Right lobe of liver (tissue), 4 donors: ENCODE results near the gene MAP2K4.

ENCODE experiments used
- POLR2A ChIP-seq: fragments of 450-650 bp; IDR thresholded peaks from one replicate; pipeline ENCODE4 v1.6.1; 2017; ENCODE audit warnings: antibody characterized with exemption, mild to moderate bottlenecking
- TF ChIP-seq, protein P1 (sequence below), 4 donors: fragments of 200-600 bp in 3 of 4; fragments of 450-650 bp in 1 of 4; IDR thresholded peaks; one replicate each; pipeline versions ENCODE4 v1.5.1 to v1.8.0; 2016 to 2022; ENCODE audit warnings: antibody characterized with exemption in 4 of 4, mild to moderate bottlenecking in 2 of 4
- donor health status: DM: no; HTN: no; CAD: no.
- donor health status: DM: no; HTN: no; CAD: no.
- donor health status: DM: no; HTN: yes; CAD: no.

DNA sequence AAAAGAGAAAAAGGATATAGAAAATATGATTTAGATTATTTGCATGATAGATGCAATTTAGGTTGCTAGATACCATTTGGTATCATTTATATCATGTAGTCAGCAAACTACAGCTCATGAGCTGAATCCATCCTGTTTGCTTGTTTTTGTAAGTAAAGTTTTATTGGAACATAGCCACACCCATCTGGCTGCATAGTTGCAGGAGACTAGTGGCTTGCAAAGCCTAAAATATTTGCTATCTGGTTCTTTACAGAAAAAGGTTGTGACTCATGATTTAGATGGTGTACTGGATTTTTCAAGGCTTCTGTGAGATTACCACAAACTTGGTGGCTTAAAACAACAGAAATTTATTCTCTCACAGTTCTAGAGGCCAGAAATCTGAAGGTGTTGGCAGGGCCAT lies 49.9 kb downstream of the MAP2K4 start:
- TF ChIP-seq POLR2A: no peak
- TF ChIP-seq, protein P1, sequence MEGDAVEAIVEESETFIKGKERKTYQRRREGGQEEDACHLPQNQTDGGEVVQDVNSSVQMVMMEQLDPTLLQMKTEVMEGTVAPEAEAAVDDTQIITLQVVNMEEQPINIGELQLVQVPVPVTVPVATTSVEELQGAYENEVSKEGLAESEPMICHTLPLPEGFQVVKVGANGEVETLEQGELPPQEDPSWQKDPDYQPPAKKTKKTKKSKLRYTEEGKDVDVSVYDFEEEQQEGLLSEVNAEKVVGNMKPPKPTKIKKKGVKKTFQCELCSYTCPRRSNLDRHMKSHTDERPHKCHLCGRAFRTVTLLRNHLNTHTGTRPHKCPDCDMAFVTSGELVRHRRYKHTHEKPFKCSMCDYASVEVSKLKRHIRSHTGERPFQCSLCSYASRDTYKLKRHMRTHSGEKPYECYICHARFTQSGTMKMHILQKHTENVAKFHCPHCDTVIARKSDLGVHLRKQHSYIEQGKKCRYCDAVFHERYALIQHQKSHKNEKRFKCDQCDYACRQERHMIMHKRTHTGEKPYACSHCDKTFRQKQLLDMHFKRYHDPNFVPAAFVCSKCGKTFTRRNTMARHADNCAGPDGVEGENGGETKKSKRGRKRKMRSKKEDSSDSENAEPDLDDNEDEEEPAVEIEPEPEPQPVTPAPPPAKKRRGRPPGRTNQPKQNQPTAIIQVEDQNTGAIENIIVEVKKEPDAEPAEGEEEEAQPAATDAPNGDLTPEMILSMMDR (IDR thresholded peaks at IDR 0.05): no peak
